ENCODE data around the gene CT47C1.
"Not testable (repeated sequence)": the region's sequence is repeated elsewhere in the genome, so short reads cannot be mapped to it uniquely, and the experiment has no call there.

CT47C1 gene

GRCh38 chrX:119072744-119073143 is at the start of gene CT47C1:
CT47C1 (plus strand) TSS chrX:119072993; CDS start chrX:119073226, 233 bp downstream.
- no peak for DNase-seq (ENCODE audit: low spot score)

DNA sequence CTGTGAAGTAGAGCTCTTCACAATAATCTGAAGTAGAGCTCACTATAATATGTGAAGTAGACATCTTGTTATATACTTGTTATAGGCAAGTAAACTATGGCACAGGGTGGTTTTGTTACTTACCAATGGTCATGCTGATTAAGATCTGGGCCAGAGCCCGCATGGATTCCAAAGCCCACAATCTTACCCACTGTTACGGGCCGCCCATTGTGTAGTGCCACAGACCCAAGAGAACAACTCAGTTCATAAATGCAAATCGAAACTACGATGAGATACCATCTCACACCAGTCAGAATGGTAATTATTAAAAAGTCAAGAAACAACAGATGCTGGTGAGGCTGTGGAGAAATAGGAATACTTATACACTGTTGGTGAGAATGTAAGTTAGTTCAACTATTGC is 46.9 kb upstream of the CT47C1 start:
- no peak for DNase-seq (ENCODE audit: low spot score)

DNA sequence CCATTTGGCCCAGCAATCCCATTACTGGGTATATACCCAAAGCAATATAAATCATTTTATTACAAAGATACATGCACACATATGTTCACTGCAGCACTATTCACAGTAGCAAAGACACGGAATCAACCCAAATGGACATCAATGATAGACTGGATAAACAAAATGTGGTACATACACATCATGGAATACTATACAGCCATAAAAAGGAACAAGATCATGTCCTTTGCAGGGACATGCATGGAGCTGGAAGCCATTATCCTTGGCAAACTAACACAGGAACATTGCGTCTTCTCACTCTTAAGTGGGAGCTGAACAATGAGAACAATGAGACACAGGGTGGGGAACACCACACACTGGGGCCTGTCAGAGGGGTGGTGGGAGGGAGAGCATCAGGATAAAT is 46.4 kb upstream of the CT47C1 start:
- DNase-seq (ENCODE audit: low spot score), result not testable (repeated sequence)

DNA sequence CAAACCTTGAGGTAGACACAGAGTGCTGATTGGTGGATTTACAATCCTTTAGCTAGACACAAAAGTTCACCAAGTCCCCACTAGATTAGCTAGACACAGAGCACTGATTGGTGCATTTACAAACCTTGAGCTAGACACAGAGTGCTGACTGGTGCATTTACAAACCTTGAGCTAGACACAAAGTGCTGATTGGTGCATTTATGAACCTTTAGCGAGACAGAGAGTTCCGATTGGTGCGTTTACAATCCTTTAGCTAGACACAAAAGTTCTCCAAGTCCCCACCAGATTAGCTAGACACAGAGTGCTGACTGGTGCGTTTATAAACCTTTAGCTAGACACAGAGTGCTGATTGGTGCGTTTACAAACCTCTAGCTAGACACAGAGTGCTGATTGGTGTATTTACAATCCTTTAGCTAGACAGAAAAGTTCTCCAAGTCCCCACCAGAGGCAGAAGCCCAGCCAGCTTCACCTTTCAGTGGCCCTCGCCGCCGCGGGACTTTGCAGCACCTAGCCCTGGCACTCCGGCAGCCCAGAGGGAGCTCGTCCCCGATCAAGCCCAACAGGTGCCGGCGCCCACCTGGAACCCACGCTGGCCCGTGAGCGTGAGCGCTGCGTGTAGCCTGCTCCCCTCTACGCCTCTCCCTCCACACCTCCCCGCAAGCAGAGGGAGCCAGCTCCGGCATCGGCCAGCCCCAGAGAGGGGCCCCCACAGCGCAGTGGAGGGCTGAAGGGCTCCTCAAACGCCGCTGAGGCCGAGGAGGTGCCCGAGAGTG is 44.6 kb upstream of the CT47C1 start:
- DNase-seq (ENCODE audit: low spot score), result not testable (repeated sequence)

DNA sequence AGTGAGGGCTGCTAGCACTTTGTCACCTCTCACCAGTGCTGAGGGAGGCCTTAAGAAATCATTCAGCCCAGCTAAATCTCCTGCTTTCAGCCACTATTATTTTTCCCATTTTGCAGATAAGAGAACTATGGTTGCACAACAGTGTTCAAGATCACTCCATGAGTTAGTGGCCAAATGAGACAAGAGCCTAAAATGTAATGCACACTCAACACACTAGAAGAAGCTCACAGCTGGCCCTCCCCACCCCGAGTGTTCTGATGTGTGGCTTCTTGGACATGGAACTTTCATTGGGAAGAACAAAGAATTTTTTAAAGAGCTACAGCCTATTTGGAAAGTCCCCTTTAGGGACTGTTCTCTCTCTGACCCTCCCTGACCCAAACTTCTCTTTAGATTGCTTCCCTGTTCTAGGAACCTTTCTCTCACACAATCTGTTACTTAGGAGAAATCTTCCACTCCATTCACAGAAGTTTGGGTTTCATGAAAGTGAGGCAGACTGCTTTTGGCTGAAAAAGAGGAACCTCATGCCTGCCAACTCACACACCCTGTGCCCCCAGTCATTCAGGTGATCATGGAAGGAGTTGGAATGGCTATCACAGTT is 44.0 kb upstream of the CT47C1 start:
- no peak for DNase-seq (ENCODE audit: low spot score)

DNA sequence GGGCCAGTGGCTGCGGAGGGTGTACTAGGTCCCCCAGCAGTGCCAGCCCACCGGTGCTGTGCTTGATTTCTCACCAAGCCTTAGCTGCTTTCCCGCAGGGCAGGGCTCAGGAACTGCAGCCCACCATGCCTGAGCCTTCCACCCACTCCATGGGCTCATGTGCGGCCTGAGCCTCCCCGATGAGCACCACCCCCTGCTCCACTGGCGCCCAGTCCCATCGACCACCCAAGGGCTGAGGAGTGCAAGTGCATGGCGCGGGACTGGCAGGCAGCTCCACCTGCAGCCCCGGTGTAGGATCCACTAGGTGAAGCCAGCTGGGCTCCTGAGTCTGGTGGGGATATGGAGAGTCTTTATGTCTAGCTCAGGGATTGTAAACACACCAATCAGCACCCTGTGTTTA is 43.1 kb upstream of the CT47C1 start:
- not testable (repeated sequence) for DNase-seq (ENCODE audit: low spot score)

DNA sequence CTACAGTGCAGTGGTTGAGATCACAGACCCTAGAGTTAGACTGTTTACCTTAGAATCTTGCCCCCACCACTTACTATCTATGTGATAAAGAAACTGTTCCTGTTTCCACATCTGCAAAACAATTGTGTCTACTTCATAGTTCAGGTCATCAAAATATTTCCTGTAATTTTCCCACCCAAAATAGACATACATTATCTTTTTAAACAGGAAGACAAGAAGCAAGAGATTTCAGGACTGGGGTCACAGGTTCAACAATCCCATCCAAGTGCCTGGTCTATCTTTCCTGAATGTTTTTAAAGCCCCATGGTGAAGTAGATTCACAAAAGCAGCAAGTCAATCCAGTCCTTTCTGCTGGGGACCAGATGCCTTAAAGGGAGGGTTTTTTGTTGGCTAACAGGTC is 41.8 kb upstream of the CT47C1 start:
- DNase-seq (ENCODE audit: low spot score), result no peak

DNA sequence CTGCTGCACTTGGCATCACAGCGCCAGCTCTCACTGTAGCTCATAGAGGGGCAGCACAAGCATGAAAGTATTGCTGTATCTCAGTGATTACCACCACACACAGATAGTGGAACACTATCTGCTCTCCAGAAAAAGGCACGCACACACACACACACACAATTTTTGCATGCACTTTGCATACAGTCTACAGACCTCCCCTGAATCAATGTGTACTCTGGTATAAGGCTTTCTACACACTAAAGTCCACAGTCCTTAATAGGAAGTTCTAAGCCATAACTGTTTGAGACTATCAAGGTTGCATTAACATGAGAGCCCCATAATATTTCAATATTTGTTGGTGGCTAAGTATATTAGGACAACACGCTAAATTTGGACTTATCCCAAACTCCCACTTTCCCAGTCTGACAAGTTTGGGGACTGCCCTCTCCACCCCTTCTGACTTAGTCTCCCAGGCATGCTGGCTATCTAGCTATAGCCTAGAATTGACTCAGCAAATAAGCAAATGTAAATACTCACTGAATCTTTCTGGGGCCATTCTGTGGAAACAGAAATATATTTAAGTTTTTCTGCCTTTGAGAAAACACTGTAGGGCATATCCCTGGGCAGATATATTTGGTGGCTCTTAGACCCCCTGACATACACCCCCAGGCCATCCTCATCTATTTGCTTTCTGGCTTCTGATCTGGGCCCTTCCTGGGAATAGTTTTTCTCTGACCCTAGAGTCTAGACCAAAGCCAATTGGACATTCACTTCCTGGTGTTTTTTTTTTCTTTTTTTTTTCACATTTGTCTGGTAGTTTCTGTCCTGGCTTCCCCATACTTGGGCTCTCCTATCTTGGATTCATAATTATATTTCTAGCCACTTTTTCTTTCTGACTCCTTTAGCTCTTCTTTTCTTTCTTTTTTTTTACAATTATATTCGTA is 36.4 kb upstream of the CT47C1 start:
- DNase-seq (ENCODE audit: low spot score), result no peak

- DNase-seq (ENCODE audit: low spot score), result no peak
These were observed 32.4 kb upstream of the CT47C1 start for GRCh38 chrX:119040432-119040831.

GRCh38 chrX:119041175-119041574 is 31.6 kb upstream of the CT47C1 start:
- peak; percentile 88 for DNase-seq (ENCODE audit: low spot score)

DNA sequence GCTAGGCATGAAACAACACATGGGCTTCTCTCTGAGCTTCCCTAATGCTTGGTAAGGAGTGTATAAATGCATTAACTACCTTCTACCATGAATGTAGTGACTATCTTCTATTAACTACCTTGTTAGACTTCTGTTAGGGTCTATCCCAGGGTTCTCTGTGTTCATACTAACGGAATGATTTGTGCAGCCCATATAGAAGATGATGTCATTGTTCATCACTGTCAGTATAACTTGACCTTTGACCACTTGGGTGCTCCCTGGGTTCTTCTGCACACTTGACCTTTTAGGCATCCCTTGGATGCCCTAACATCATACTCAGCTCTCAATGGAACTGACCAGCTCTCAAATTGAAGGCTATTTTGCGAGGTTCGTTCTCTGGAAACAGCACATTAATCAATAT is 30.8 kb upstream of the CT47C1 start:
- no peak for DNase-seq (ENCODE audit: low spot score)

DNA sequence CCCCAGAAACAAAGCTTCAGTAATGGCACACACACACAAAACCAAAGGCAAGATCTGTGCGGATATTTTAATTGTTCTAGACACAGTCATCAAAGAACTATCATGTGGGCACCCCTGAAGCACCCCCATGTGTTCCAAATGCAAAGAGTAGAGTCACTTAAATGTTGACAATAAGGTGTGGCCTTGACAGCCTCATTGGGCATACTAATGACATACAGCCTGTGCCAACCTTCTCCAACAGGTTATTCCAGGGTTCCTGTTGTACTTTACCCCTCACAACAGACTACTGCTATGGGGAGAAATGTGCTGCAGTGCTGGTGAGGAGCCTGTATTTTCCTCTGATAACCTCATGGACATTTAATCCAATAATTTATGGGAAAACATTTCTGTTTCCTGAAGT is 29.8 kb upstream of the CT47C1 start:
- DNase-seq (ENCODE audit: low spot score), result no peak

DNA sequence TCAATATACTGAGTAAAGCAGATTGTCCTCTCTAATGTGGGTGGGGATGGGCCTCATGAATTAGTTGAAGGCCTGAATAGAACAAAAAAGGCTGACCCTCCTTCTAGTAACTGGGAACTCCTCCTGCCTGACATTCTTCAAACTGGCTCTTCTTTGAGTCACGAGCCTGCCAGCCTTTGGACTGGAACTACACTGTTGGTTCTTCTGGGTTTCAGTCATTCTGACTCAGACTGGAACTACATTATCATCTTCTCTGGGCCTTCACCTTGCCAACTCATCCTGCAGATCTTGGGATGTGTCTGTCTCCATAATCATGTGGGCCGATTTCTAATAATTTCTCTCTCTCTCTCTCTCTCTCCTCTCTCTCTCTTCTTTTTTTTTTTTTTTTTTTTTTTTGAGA is 26.9 kb upstream of the CT47C1 start:
- DNase-seq (ENCODE audit: low spot score), result no peak

GRCh38 chrX:119055687-119056086 is 17.1 kb upstream of the CT47C1 start:
- DNase-seq (ENCODE audit: low spot score), result no peak

DNA sequence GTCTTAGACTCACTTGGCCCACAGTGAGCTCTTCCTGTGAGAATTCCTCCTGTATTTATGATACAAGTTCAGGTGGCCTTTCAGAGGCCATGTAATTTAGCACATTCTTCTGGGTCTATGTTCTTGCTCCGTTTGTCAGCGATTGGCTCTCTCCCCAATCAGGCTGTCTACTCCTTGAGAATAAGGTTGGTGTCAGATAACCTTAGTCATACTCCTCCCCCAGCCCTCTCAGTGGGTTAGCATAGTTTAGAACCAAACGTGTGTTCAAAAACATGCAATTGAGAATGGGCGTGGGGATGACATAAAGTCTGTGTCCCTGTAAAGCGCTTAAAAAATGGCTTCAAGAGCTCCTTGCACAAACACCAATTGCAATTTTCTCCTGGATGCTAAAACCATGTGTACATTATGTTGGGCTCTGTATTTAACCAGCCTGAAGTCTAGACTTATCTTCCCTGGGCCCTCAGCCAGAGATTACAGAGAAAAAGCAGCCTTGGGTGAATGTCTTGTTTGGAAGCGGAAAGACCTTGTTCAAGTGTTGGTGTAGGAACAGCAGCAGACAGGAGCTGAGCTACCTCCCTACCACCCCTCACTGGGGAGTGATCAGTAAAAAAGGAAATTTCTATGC is 9.9 kb upstream of the CT47C1 start:
- no peak for DNase-seq (ENCODE audit: low spot score)

- DNase-seq (ENCODE audit: low spot score), result no peak
These were observed 9.4 kb upstream of the CT47C1 start for GRCh38 chrX:119063428-119063827.

DNA sequence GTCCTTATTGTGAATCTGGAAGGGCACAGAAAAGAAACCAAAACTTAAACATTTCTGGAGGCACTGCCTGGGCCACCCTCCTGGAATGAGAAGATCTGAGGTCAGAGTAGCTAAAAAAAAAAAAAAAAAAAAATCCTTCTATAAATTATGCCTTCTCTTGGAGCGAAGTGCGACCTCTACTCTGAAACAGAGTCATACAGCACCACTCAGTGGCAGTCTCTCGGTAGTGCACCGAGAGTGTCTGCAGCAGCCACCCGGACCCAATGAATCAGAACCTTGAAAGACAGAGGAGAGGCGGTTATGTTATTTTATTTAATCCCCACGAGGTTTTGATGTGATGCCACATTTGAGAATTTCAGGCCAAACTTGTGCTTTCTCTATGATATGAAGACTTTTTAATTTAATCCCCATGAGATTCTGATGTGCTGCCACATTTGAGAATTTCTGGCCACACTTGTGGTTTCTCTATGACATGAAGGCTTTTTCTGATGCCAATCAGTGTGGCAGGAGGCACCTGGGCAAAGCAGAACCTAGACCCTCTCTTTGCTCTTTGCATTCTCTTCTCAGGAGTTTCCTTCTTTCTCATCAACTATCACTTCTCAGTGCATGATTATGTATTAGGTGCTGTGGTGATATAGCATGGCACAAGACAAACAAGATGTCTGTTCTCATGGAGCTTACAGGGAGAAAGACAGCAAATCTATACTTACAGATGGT is 5.6 kb upstream of the CT47C1 start:
- peak; percentile 73 for DNase-seq (ENCODE audit: low spot score)

DNA sequence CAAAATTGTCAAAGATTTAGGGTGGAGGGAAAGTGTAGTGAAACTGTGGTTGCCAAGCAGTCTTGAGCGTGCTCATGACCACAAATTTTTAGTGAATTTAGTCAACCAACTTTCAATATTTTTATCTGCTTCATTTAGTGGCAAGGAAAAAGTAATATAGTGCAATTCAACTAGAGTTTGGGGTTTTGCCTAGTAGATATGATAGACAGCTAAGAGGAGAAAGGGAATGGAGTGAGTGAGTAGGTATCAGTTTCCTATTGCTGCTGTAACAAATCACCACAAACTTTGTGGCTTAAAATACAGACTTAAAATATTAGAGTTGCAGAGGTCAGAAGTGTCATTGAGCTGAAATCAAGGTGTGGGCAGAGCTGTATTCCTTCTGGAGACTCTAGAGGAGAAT is 3.7 kb upstream of the CT47C1 start:
- no peak for DNase-seq (ENCODE audit: low spot score)

GRCh38 chrX:119069762-119070161 is 3.0 kb upstream of the CT47C1 start:
- DNase-seq (ENCODE audit: low spot score), result no peak

DNA sequence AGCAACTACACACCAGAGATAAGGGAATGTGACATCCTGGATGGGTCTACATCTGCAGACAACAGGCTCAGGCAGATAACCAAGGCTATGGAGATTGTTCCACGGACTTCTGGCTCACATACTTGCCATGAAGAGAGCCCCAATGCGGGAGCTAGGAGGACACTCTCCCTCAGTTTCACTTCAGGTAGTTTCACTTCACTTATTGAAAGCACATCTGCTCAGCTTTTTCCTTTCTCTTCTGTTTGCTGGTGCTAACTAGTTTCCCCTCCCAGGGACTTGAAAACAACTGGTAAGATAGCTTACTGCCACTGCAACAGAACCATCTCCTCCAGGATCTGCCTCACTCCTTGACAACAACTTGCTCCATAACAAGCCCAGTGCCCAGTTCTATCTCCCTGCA is 1.4 kb upstream of the CT47C1 start:
- DNase-seq (ENCODE audit: low spot score), result no peak

GRCh38 chrX:119073200-119073905 is 560 bp downstream of the CT47C1 start:
- DNase-seq (ENCODE audit: low spot score), result no peak
